AG04449 (cell line): ENCODE measurements around the gene NR5A1.

Experiments used
- CTCF ChIA-PET: fragments of 350-600 bp; formaldehyde crosslinking; extraction: SDS; loops from one replicate; lab custom pipeline; 2021; ENCODE audit warnings: antibody characterized with exemption; lab: Yijun Ruan, JAX
- POLR2A ChIA-PET: fragments of 400-600, 350-600 bp; formaldehyde crosslinking; extraction: SDS; loops from one replicate; lab custom pipeline; 2020; ENCODE audit warnings: antibody characterized with exemption, inconsistent platforms; lab: Yijun Ruan, JAX
- DNase-seq: peaks from one replicate; pipeline ENCODE4 v3.0.0-alpha.2; 2010; ENCODE audit warnings: low read depth, low spot score
- H3K4me3 ChIP-seq: 2 replicates; pipeline ENCODE4 v1.5.1; 2011; ENCODE audit warnings: low read depth, mild to moderate bottlenecking, control low read depth, low read length
- TF ChIP-seq, protein P1 (sequence below): IDR thresholded peaks from one replicate; pipeline ENCODE4 v1.5.1; 2011; ENCODE audit warnings: mild to moderate bottlenecking, moderate library complexity, low read length, control low read depth, inconsistent platforms; ENCODE audit not compliant: insufficient read depth; ENCODE audit errors: missing control alignments

The NR5A1 gene

DNA sequence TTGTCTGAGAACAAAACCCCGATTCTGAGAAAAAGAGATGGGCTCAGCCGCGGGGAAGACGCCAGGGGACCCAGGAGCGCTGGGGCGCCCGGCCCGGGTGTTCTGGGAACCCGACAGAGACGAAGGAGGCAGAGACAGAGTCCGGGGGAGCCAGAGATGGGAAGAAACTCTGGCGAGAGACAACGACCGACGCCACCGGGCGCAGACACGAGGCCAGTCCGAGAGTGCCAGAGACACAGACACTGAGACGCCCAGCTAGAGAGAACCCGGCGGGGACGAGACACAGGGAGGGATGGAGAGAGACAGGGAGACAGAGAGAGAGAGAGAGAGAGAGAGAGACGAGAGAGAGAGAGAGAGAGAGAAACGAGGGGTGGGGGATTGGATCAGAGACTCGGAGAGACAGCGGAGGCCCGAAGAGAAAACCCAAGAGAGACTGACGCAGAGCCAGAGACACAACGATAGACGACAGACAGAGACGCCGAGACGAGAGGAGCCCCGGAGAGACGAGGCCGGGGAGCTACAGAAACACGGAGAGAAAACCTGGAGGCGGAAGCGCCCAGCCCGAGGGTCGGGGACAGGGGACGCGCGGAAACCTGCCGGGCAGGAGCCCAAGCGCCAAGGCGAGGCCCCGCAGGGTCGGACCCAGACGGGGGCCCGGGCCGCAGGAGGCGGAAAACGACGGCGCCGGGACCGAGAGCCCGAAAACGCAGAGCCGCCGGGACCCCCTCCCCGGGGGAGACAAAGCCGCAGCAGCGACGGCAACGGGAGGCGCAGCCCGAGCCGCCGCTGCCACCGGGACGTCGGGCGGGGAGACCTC, 3.3 kb downstream of the NR5A1 start:
- H3K4me3 ChIP-seq = no peak overlapping the region
- DNase-seq = no peak
- TF ChIP-seq, protein P1, sequence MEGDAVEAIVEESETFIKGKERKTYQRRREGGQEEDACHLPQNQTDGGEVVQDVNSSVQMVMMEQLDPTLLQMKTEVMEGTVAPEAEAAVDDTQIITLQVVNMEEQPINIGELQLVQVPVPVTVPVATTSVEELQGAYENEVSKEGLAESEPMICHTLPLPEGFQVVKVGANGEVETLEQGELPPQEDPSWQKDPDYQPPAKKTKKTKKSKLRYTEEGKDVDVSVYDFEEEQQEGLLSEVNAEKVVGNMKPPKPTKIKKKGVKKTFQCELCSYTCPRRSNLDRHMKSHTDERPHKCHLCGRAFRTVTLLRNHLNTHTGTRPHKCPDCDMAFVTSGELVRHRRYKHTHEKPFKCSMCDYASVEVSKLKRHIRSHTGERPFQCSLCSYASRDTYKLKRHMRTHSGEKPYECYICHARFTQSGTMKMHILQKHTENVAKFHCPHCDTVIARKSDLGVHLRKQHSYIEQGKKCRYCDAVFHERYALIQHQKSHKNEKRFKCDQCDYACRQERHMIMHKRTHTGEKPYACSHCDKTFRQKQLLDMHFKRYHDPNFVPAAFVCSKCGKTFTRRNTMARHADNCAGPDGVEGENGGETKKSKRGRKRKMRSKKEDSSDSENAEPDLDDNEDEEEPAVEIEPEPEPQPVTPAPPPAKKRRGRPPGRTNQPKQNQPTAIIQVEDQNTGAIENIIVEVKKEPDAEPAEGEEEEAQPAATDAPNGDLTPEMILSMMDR = no peak
- CTCF ChIA-PET = interaction anchor here (1.0 kb wide), 1 partner anchor 11 kb away, joined by 3 read pairs; no protein-coding TSS in a partner anchor
- POLR2A ChIA-PET = no interaction called here

DNA sequence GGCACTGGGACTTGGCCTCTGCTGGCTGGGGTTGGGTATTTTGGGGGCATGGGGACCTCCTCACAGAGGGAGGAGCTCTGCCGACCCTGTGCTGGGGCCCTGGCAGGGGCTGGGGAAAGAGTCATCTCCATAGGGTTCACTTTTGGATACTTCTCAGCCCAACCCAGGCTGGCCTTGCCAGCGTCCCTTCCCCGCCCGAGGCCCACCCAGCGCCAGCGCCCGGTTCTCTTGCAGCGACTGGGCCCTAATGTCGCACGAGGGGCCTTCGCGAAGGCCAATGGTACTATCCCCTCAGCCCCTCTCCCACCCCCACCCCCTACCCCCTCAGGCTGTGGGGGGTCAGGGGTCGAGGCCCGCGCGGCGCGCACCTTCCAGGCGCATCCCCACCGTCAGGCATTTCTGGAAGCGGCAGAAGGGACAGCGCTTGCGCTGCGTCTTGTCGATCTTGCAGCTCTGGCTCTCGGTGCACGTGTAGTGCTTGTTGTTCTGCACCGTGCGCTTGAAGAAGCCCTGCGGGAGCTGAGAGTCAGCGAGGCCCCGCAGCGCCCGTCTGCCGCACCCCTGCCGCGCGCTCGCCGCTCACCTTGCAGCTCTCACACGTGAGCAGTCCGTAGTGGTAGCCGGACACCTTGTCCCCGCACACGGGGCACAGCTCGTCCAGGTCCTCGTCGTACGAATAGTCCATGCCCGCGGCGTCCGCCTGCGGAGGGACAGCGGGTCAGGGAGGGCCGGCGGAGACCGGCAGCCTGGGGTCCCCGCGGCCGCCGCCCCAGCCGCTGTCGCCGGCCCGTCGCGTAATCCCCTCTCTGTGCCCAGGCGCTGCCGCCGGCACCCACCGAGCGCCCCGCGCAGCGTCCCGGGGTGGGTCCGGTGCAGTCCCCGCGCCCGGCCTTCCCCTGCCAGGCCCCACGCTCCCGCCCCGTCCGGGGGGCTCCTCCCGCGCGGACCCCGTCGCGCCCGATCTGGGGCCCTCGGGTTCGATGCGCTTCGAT, 4.2 kb downstream of the NR5A1 start:
- TF ChIP-seq, protein P1 = no peak
- no peak overlapping the region for H3K4me3 ChIP-seq
- no peak for DNase-seq
- POLR2A ChIA-PET = no interaction called here
- CTCF ChIA-PET = interaction anchor here (1.3 kb wide), 1 partner anchor 34 kb away, joined by 3 read pairs; no protein-coding TSS in a partner anchor

DNA sequence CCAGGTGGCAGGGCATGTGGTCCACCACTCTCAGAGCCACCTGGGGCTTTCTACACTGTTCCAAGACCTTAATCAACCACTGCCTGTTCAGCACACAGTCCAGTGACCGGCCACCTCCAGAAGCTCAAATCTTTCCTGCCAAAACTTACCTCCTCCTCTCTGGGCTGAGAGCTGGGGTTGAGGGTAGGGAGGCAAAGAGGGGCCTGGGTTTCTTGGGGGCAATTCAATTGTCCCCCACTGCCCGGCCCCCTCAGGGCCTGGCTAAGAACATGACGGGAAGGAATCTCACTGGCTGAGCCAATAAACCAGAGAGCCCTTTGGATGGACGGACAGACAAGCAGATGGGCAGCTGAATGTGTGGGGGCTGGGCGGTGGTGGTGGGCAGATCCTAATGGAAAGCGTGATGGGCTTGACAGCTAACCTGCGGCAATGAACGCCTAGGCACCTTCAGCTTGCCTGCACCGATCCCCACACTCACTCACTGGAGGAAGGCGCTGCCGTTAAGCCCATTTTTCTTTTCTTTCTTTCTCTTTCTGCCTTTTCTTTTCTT, 5.4 kb downstream of the NR5A1 start:
- TF ChIP-seq, protein P1 = no peak
- no peak for DNase-seq
- H3K4me3 ChIP-seq = no peak overlapping the region
- ChIA-PET CTCF (interaction anchor here (1.3 to 1.5 kb wide), 2 partner anchors 14 to 35 kb away, joined by 3 to 5 read pairs; no protein-coding TSS in a partner anchor), POLR2A (no interaction called here)

DNA sequence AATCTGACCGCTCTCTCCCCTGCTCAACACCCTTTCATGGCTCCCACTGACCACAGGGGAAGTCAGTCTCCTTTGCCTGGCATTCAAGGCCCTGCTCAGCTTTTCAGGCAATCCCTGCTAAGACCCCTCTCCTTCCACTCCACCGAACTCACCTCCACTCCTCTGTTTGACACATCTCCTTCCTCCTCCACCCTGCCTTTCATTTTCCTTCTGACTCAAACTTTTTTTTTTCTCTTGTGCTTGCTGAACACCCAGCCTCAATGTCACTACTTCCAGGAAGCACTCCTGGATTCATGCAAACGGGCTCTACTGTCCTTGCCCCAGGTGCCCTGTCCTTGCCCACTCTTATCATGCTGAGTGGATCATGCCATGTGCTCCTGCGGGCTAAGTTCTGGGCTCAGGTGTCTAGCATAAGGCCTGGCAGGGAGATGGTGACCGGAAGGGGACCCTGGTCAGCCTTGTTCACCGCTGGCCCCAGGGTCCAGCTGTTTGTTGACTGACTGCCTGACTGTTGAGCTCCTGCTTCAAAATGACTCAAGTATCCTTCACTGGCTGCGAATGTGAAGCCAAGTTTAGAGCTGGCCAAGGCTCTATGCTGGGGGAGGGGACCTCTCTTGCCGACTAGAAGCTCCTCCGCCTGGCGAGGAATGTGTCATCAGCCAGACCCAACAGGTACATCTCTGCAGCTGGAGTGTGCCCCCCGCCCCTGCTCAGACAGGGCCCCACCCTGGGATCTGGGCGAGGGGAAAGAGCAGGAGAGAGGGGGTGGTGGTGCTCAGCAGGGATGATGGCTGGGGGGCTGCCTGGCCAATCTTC, 6.2 kb downstream of the NR5A1 start:
- no peak for DNase-seq
- H3K4me3 ChIP-seq = no peak overlapping the region
- ChIA-PET POLR2A (no interaction called here), CTCF (interaction anchor here (1.3 to 1.5 kb wide), 2 partner anchors 15 to 36 kb away, joined by 3 to 5 read pairs; no protein-coding TSS in a partner anchor)
- TF ChIP-seq, protein P1 = no peak

DNA sequence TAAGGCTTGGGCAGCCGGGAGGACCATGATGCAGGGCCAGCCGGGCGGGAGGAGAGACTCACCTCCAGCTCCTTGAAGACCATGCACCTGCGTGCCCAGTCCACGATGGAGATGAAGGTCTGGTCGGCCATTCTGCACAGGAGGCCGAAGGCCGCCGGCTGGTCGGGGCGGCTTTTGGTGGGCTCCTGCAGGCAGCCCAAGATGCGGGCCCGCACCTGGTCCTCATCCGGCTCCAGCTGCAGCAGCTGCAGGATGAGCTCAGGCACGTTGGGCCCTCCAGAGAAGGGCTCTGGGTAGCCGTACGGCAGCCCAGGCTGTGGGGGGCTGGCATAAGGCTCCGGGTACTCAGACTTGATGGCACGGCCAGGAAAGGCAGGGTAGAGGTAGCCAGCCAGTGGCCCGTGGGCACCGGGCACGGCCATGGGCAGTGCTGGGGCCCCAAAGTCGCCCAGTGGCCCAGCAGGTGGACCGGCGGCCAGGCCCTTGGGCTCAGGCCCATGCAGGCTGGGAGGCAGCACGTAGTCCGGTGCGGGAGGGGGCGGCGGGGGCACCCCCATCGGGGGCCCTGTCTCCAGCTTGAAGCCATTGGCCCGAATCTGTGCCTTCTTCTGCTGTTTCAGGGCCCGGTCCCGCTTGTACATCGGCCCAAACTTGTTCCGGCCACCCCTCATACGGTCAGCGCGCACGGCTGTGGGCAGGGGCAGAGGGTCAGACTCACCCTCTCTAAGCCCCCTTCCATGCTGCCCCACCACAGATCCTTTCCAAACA, 7.0 kb downstream of the NR5A1 start:
- TF ChIP-seq, protein P1 = no peak
- POLR2A ChIA-PET = no interaction called here
- DNase-seq = no peak
- CTCF ChIA-PET = interaction anchor here (1.3 kb wide), 1 partner anchor 37 kb away, joined by 3 read pairs; no protein-coding TSS in a partner anchor
- H3K4me3 ChIP-seq = no peak overlapping the region
